Liver (tissue), 9 donors: ENCODE data around the gene AGFG1. TPM values are rescaled to one million over a fixed set of nuclear protein-coding genes. Genes with fewer than 3 reads are reported as not detected.

Experiments used
- DNase-seq: peaks from one replicate; pipeline ENCODE4 v3.0.0-alpha.2; 2017; ENCODE audit warnings: low spot score
- H3K27ac ChIP-seq, 2 donors: one replicate each; pipeline ENCODE4 v1.7.0; 2013; ENCODE audit warnings: inconsistent platforms in 2 of 2, low read length in 2 of 2, control low read depth in 1 of 2, low read depth in 1 of 2, mild to moderate bottlenecking in 1 of 2
- H3K27me3 ChIP-seq, 4 donors: one replicate each; pipeline versions ENCODE4 v1.6.1 to v1.7.0; 2013; ENCODE audit warnings: low read length in 3 of 4, inconsistent platforms in 1 of 4, mild to moderate bottlenecking in 1 of 4, moderate library complexity in 1 of 4; ENCODE audit not compliant: control insufficient read depth in 4 of 4, insufficient read depth in 4 of 4
- H3K36me3 ChIP-seq, 4 donors: one replicate each; pipeline versions ENCODE4 v1.6.1 to v1.7.0; 2013; ENCODE audit warnings: low read length in 3 of 4, mild to moderate bottlenecking in 3 of 4, low read depth in 1 of 4, moderate library complexity in 1 of 4; ENCODE audit not compliant: control insufficient read depth in 4 of 4, insufficient read depth in 3 of 4
- H3K4me1 ChIP-seq, 4 donors: one replicate each; pipeline versions ENCODE4 v1.6.1 to v1.7.0; 2013; ENCODE audit warnings: low read length in 3 of 4, mild to moderate bottlenecking in 3 of 4, moderate library complexity in 1 of 4; ENCODE audit not compliant: control insufficient read depth in 4 of 4, insufficient read depth in 4 of 4
- H3K4me3 ChIP-seq, 3 donors: one replicate each; pipeline versions ENCODE4 v1.6.1 to v1.7.0; 2013; ENCODE audit warnings: low read length in 3 of 3, control low read depth in 1 of 3, low read depth in 1 of 3, mild to moderate bottlenecking in 1 of 3
- H3K9ac ChIP-seq, 2 donors: one replicate each; pipeline ENCODE4 v1.7.0; 2013; ENCODE audit warnings: low read length in 2 of 2, mild to moderate bottlenecking in 2 of 2, moderate library complexity in 2 of 2, control low read depth in 1 of 2, low read depth in 1 of 2
- H3K9me3 ChIP-seq, 4 donors: one replicate each; pipeline versions ENCODE4 v1.6.1 to v1.7.0; 2013; ENCODE audit warnings: low read length in 3 of 4; ENCODE audit not compliant: control insufficient read depth in 4 of 4
- EGR1 ChIP-seq, 2 donors: IDR thresholded peaks; 2 replicates each; pipeline ENCODE4 v1.6.1; 2016 to 2018; ENCODE audit warnings: antibody characterized with exemption in 2 of 2, low read depth in 2 of 2
- FOXA1 ChIP-seq: IDR thresholded peaks from 2 replicates; pipeline ENCODE4 v1.6.1; 2016; ENCODE audit warnings: antibody characterized with exemption
- FOXA2 ChIP-seq: IDR thresholded peaks from 2 replicates; pipeline ENCODE4 v1.6.1; 2016; ENCODE audit warnings: antibody characterized with exemption
- GABPA ChIP-seq, 2 donors: IDR thresholded peaks in 1 of 2; conservative IDR thresholded peaks in 1 of 2; 2 replicates each; pipeline ENCODE4 v1.6.1; 2016; ENCODE audit warnings: antibody characterized with exemption in 2 of 2, mild to moderate bottlenecking in 1 of 2, moderate library complexity in 1 of 2
- HNF4A ChIP-seq, 2 donors: conservative IDR thresholded peaks; 2 replicates each; pipeline ENCODE4 v1.6.1; 2016; ENCODE audit warnings: antibody characterized with exemption in 2 of 2, mild to moderate bottlenecking in 2 of 2
- HNF4G ChIP-seq: IDR thresholded peaks from 2 replicates; pipeline ENCODE4 v1.6.1; 2016; ENCODE audit warnings: antibody characterized with exemption
- JUND ChIP-seq, 2 donors: IDR thresholded peaks; 2 replicates each; pipeline ENCODE4 v1.6.1; 2016; ENCODE audit warnings: antibody characterized with exemption in 2 of 2
- NR2F2 ChIP-seq: IDR thresholded peaks from 2 replicates; pipeline ENCODE4 v1.6.1; 2016; ENCODE audit warnings: antibody characterized with exemption
- RAD21 ChIP-seq, 2 donors: IDR thresholded peaks; 2 replicates each; pipeline ENCODE4 v1.6.1; 2016; ENCODE audit warnings: antibody characterized with exemption in 2 of 2, mild to moderate bottlenecking in 2 of 2
- RXRA ChIP-seq, 2 donors: IDR thresholded peaks; 2 replicates each; pipeline ENCODE4 v1.6.1; 2017 to 2018; ENCODE audit warnings: antibody characterized with exemption in 2 of 2, mild to moderate bottlenecking in 1 of 2
- SP1 ChIP-seq: IDR thresholded peaks from 2 replicates; pipeline ENCODE4 v1.6.1; 2018; ENCODE audit warnings: antibody characterized with exemption, mild to moderate bottlenecking
- TAF1 ChIP-seq: conservative IDR thresholded peaks from 2 replicates; pipeline ENCODE4 v1.6.1; 2016; ENCODE audit warnings: antibody characterized with exemption, mild to moderate bottlenecking
- YY1 ChIP-seq: IDR thresholded peaks from 2 replicates; pipeline ENCODE4 v1.6.1; 2016; ENCODE audit warnings: antibody characterized with exemption, mild to moderate bottlenecking
- WGBS: extraction: QIAGEN DNeasy Blood & Tissue Kit; methylation state at CpG from one replicate; pipeline ENCODE4 v1.1.7; 2013; 5-methylcytosine and 5-hydroxymethylcytosine counted together
- polyA plus RNA-seq, 2 donors: library from polyadenylated mRNA; stranded (reverse) in 1 of 2; unstranded in 1 of 2; fragments of 200-250 nt in 1 of 2; fragments of >200 nt in 1 of 2; fragmentation: Nextera tagmentation in 1 of 2; extraction: Ambion mirVana in 1 of 2; gene quantifications; one replicate each; pipeline versions ENCODE4 v1.2.1 to v1.2.3, GENCODE V29; 2013 to 2015
- total RNA-seq, 2 donors: library from RNA; depleted of rRNA; stranded (reverse); fragments of >200 nt; gene quantifications; one replicate each; pipeline ENCODE4 v1.2.3, GENCODE V29; 2014
- TF ChIP-seq, protein P1 (sequence below): IDR thresholded peaks from 2 replicates; pipeline ENCODE4 v1.6.1; 2016; ENCODE audit warnings: antibody characterized with exemption
- TF ChIP-seq, protein P2 (sequence below): IDR thresholded peaks from 2 replicates; pipeline ENCODE4 v1.6.1; 2016; ENCODE audit warnings: antibody characterized with exemption
- TF ChIP-seq, protein P3 (sequence below): IDR thresholded peaks from 2 replicates; pipeline ENCODE4 v1.6.1; 2016; ENCODE audit warnings: antibody characterized with exemption, mild to moderate bottlenecking
- TF ChIP-seq, protein P4 (sequence below): IDR thresholded peaks from 2 replicates; pipeline ENCODE4 v1.6.1; 2016; ENCODE audit warnings: antibody characterized with exemption
- donor health status: healthy.
- donor health status: healthy.
- donor health status: healthy.
- donor health status: healthy.
- donor health status: healthy.

AGFG1 gene
- total and polyA plus RNA-seq, 4 donors: 8.5 to 49.7 (median 23.7) TPM

DNA sequence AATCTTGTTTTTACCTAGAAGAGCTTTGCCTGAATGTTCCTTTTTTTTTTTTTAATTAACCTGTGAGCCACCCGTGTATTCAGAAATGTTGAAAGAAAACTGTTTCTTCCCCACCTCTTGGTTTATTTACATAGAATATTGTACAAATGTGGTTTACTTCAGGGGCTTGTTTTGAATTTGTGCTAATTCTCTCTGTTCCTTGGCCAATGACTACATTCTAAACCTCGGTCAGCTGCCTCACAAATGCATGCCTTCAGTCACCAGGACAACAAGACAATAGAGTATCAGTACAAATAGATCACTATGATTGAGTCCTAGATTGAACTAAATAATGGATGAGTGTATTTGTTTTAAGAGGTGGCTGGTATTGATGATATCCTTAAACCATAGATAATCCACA, 36.0 kb downstream of the AGFG1 start:
- Histone ChIP-seq H3K9ac (no peak overlapping the region), H3K4me1 (peaks cover 4 to 23% (median 12%) of the 10 kb centered on the region in 4 donors), H3K27me3 (no peaks in the 10 kb centered on the region), H3K9me3 (no peaks in the 10 kb centered on the region), H3K4me3 (no peak overlapping the region), H3K27ac (no peak overlapping the region), H3K36me3 (no peaks in the 10 kb centered on the region)
- 85% methylated on average over 2 of the region's 2 CpGs for WGBS
- DNase-seq: no peak
- TF ChIP-seq, protein P1, sequence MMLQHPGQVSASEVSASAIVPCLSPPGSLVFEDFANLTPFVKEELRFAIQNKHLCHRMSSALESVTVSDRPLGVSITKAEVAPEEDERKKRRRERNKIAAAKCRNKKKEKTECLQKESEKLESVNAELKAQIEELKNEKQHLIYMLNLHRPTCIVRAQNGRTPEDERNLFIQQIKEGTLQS: no peak
- TF ChIP-seq JUND (IDR thresholded peaks at IDR 0.05) (no peak), YY1 (no peak), GABPA (IDR thresholded peaks at IDR 0.05 in 1 of 2, conservative IDR thresholded peaks at IDR 0.05 in 1 of 2) (no peak), RAD21 (IDR thresholded peaks at IDR 0.05) (no peak), NR2F2 (no peak), FOXA2 (no peak), TAF1 (no peak), EGR1 (IDR thresholded peaks at IDR 0.05; ENCODE audit: low read depth in 2 of 2) (no peak)
- TF ChIP-seq, protein P2, sequence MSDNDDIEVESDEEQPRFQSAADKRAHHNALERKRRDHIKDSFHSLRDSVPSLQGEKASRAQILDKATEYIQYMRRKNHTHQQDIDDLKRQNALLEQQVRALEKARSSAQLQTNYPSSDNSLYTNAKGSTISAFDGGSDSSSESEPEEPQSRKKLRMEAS: no peak
- TF ChIP-seq, protein P3, sequence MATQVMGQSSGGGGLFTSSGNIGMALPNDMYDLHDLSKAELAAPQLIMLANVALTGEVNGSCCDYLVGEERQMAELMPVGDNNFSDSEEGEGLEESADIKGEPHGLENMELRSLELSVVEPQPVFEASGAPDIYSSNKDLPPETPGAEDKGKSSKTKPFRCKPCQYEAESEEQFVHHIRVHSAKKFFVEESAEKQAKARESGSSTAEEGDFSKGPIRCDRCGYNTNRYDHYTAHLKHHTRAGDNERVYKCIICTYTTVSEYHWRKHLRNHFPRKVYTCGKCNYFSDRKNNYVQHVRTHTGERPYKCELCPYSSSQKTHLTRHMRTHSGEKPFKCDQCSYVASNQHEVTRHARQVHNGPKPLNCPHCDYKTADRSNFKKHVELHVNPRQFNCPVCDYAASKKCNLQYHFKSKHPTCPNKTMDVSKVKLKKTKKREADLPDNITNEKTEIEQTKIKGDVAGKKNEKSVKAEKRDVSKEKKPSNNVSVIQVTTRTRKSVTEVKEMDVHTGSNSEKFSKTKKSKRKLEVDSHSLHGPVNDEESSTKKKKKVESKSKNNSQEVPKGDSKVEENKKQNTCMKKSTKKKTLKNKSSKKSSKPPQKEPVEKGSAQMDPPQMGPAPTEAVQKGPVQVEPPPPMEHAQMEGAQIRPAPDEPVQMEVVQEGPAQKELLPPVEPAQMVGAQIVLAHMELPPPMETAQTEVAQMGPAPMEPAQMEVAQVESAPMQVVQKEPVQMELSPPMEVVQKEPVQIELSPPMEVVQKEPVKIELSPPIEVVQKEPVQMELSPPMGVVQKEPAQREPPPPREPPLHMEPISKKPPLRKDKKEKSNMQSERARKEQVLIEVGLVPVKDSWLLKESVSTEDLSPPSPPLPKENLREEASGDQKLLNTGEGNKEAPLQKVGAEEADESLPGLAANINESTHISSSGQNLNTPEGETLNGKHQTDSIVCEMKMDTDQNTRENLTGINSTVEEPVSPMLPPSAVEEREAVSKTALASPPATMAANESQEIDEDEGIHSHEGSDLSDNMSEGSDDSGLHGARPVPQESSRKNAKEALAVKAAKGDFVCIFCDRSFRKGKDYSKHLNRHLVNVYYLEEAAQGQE: no peak

DNA sequence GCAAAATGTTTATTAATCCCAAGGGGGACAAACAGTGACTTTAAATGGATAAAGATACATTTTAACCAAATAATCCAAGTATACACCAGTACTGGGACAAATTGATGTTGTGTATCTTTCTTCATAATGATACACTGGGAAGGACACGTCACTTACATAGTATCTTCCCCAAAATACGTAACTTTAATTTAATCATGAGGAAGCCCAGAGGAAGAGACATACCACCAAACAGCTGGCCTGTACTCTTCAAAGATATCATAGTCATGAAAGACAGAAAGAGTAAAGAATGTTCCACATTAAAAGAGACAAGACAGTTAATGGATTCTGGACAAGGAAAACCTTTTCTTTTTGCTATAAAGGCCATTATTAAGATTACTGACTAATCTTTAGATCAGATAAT, 37.1 kb downstream of the AGFG1 start:
- Histone ChIP-seq H3K27me3 (no peaks in the 10 kb centered on the region), H3K9me3 (no peaks in the 10 kb centered on the region), H3K4me3 (no peak overlapping the region), H3K4me1 (peaks cover 4 to 14% (median 9%) of the 10 kb centered on the region in 4 donors), H3K9ac (no peak overlapping the region), H3K27ac (no peak overlapping the region), H3K36me3 (no peaks in the 10 kb centered on the region)
- DNase-seq: no peak
- WGBS: 83% methylated on average over 2 of the region's 2 CpGs
- TF ChIP-seq GABPA (IDR thresholded peaks at IDR 0.05 in 1 of 2, conservative IDR thresholded peaks at IDR 0.05 in 1 of 2) (no peak), RXRA (IDR thresholded peaks at IDR 0.05) (no peak), FOXA2 (no peak), HNF4G (no peak), TAF1 (no peak), RAD21 (IDR thresholded peaks at IDR 0.05) (no peak), SP1 (no peak), FOXA1 (no peak), EGR1 (IDR thresholded peaks at IDR 0.05; ENCODE audit: low read depth in 2 of 2) (no peak), HNF4A (conservative IDR thresholded peaks at IDR 0.05) (no peak)
- TF ChIP-seq, protein P4, sequence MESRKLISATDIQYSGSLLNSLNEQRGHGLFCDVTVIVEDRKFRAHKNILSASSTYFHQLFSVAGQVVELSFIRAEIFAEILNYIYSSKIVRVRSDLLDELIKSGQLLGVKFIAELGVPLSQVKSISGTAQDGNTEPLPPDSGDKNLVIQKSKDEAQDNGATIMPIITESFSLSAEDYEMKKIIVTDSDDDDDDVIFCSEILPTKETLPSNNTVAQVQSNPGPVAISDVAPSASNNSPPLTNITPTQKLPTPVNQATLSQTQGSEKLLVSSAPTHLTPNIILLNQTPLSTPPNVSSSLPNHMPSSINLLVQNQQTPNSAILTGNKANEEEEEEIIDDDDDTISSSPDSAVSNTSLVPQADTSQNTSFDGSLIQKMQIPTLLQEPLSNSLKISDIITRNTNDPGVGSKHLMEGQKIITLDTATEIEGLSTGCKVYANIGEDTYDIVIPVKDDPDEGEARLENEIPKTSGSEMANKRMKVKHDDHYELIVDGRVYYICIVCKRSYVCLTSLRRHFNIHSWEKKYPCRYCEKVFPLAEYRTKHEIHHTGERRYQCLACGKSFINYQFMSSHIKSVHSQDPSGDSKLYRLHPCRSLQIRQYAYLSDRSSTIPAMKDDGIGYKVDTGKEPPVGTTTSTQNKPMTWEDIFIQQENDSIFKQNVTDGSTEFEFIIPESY: no peak
- TF ChIP-seq, protein P3: no peak
- TF ChIP-seq, protein P2: no peak
